GM10266 (cell line): ENCODE data around the gene GRIA1.

Experiments
- DNase-seq: peaks from one replicate; pipeline ENCODE4 v3.0.0; 2012; ENCODE audit errors: extremely low spot score
- TF ChIP-seq, protein P1 (sequence below): IDR thresholded peaks from 2 replicates; pipeline ENCODE4 v1.5.1; 2012; ENCODE audit warnings: mild to moderate bottlenecking, low read depth; ENCODE audit not compliant: control insufficient read depth, insufficient read depth; ENCODE audit errors: missing control alignments

The GRIA1 gene

GRCh38 chr5:153636670-153637451 is 146.4 kb downstream of the GRIA1 start:
- DNase-seq, result no peak
- TF ChIP-seq, protein P1, sequence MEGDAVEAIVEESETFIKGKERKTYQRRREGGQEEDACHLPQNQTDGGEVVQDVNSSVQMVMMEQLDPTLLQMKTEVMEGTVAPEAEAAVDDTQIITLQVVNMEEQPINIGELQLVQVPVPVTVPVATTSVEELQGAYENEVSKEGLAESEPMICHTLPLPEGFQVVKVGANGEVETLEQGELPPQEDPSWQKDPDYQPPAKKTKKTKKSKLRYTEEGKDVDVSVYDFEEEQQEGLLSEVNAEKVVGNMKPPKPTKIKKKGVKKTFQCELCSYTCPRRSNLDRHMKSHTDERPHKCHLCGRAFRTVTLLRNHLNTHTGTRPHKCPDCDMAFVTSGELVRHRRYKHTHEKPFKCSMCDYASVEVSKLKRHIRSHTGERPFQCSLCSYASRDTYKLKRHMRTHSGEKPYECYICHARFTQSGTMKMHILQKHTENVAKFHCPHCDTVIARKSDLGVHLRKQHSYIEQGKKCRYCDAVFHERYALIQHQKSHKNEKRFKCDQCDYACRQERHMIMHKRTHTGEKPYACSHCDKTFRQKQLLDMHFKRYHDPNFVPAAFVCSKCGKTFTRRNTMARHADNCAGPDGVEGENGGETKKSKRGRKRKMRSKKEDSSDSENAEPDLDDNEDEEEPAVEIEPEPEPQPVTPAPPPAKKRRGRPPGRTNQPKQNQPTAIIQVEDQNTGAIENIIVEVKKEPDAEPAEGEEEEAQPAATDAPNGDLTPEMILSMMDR, result no peak

- DNase-seq, result no peak
- TF ChIP-seq, protein P1, result no peak
Measured at GRCh38 chr5:153640293-153640692, 149.8 kb downstream of the GRIA1 start.

- no peak for DNase-seq
Measured at GRCh38 chr5:153641183-153641688, 150.8 kb downstream of the GRIA1 start.

DNA sequence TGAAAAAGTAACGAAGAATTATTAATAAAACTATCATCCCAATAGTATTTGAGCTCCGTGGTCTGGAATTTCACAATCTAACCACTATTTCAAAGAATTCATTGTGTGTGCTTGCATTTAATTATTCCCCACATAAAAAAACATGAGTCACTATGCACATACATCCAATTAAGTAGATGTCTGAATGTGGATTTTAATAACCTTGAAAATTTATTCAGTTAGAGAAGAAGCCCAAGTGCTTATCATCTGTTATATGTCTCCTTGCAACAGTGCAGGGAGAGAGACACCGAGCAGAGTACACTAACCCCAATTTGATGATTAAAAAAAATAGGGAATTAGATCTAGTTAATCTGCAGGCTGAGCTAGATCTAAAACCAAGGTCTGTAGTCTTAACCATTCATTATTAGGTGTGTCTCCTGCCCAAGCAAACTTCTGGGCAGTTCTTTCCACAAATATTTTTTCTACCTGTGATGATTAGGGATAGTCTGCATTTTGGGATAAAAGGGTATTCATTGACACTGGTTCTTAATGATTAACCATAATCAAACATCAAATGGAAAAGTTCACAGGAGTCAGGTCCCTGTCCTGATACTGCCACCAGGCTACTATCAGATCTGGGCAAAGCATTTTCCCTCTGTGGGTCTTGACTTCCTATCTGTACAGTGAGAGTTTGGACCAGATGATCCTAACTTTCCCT is 164.2 kb downstream of the GRIA1 start:
- TF ChIP-seq, protein P1, result no peak
- no peak for DNase-seq

More at GRCh38 chr5:153641183-153641688, 150.8 kb downstream of the GRIA1 start:
- TF ChIP-seq, protein P1, result no peak

GRCh38 chr5:153655201-153655510 is 164.7 kb downstream of the GRIA1 start:
- TF ChIP-seq, protein P1, result no peak
- no peak for DNase-seq

DNA sequence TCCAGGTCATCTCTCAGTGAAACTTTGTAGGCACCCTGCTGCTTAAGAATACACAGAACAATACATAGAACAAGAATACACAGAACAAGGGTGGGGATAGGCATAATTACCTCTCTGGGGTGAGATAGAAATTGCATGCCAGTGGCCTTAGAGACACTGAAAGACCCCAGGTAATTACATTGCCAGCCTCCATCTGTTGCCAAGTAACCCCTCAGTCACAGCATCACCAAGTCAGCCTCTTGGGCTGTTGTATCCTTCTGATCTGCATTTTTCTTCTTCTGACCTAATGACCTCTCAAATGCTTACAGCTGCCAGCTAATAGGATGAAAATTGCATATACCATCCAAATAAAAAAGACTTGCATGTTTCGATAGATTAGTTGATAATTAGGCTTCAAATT is 167.7 kb downstream of the GRIA1 start:
- TF ChIP-seq, protein P1, result no peak
- no peak for DNase-seq

GRCh38 chr5:153658606-153659005 is 168.1 kb downstream of the GRIA1 start:
- TF ChIP-seq, protein P1, result no peak
- DNase-seq, result no peak
